ENCODE measurements around the gene RHBDL1. TPM values are rescaled to one million over a fixed set of nuclear protein-coding genes. Genes with fewer than 3 reads are reported as not detected.
A peak's percentile ranks its signal among the peaks of the same experiment; 100 is the strongest.

Gene RHBDL1
- total and polyA plus RNA-seq, 9 of the 15 experiments (the other 6 are each of a cell fraction or from before 2014, with no cell fraction given): 0.03 to 5.6 (median 1.3) TPM; not detected in 1

GRCh38 chr16:636206-637080, 39.0 kb upstream of the RHBDL1 start, which contains the start of gene METTL26 (continued):
- TF ChIP-seq ZNF12 (CRISPR knock-in tag; IDR thresholded peaks at IDR 0.05) (no peak; the same call in 1 of the 2 replicates), NFXL1 (CRISPR knock-in tag; IDR thresholded peaks at IDR 0.05) (no peak), CGGBP1 (CRISPR knock-in tag; IDR thresholded peaks at IDR 0.05) (peak; percentile 86; the same call in 1 of the 2 replicates), FOXK1 (CRISPR knock-in tag; IDR thresholded peaks at IDR 0.05; ENCODE audit: borderline replicate concordance) (no peak), SPI1 (IDR thresholded peaks at IDR 0.05; ENCODE audit: borderline replicate concordance, low read depth, low read length) (0 out of 2 replicates have a peak, but pooled peaks have one; percentile 26), HIVEP1 (CRISPR knock-in tag; IDR thresholded peaks at IDR 0.05) (no peak), ETV1 (tag; conservative IDR thresholded peaks at IDR 0.05; ENCODE audit: low read depth) (no peak), ZNF23 (CRISPR knock-in tag; IDR thresholded peaks at IDR 0.05) (no peak), NCOR1 (IDR thresholded peaks at IDR 0.05) (peak; percentile 36; the same call in 1 of the 2 replicates), ZNF586 (CRISPR knock-in tag; conservative IDR thresholded peaks at IDR 0.05) (no peak), CBFA2T3 (IDR thresholded peaks at IDR 0.05) (no peak), ZNF24 (IDR thresholded peaks at IDR 0.05) (no peak; the same call in 1 of the 2 replicates), NR3C1 (CRISPR knock-in tag; IDR thresholded peaks at IDR 0.05) (no peak), ZNF354B (CRISPR knock-in tag; IDR thresholded peaks at IDR 0.05) (no peak), KLF10 (CRISPR knock-in tag; IDR thresholded peaks at IDR 0.05) (no peak), SMAD4 (CRISPR knock-in tag; conservative IDR thresholded peaks at IDR 0.05) (peak; percentile 83), TARDBP (IDR thresholded peaks at IDR 0.05) (peak; percentile 73; the same call in 1 of the 2 replicates), ZBTB26 (CRISPR knock-in tag; IDR thresholded peaks at IDR 0.05) (no peak), HNRNPK (IDR thresholded peaks at IDR 0.05; ENCODE audit: low read depth, low read length, poor library complexity, severe bottlenecking) (no peak), THAP7 (CRISPR knock-in tag; IDR thresholded peaks at IDR 0.05) (no peak), TBL1XR1 (IDR thresholded peaks at IDR 0.05; ENCODE audit: low read length in 2 of 2) (peak in 1 of 2 experiments; percentile 95; a peak in 3 of 4 replicates), ZNF282 (CRISPR knock-in tag; IDR thresholded peaks at IDR 0.05) (peak; percentile 10), ZNF324 (CRISPR knock-in tag; IDR thresholded peaks at IDR 0.05) (no peak), ZBTB43 (CRISPR knock-in tag; IDR thresholded peaks at IDR 0.05) (no peak), RNF2 (IDR thresholded peaks at IDR 0.05) (peak; percentile 64), HCFC1 (IDR thresholded peaks at IDR 0.05; ENCODE audit: low read depth, low read length) (peak; percentile 98), HOMEZ (CRISPR knock-in tag; IDR thresholded peaks at IDR 0.05) (no peak)

All from K562 (cell line).